HCT116 (cell line): ENCODE data around the gene SYNGR3.

Source experiments
- EGR1 ChIP-seq: IDR thresholded peaks from 2 replicates; pipeline ENCODE4 v1.6.1; 2012; ENCODE audit warnings: low read depth
- EZH2 ChIP-seq: fragments of 200-600 bp; sonication (generic); IDR thresholded peaks from 2 replicates; pipeline ENCODE4 v1.6.1; 2017; ENCODE audit warnings: antibody characterized with exemption, mixed run types
- EZH2phosphoT487 ChIP-seq: fragments of 200-600 bp; IDR thresholded peaks from 2 replicates; pipeline ENCODE4 v1.6.1; 2018; ENCODE audit warnings: antibody characterized with exemption, borderline replicate concordance
- FOSL1 ChIP-seq: IDR thresholded peaks from 2 replicates; pipeline ENCODE4 v1.6.1; 2012; ENCODE audit warnings: low read depth
- JUND ChIP-seq: IDR thresholded peaks from 2 replicates; pipeline ENCODE4 v1.6.1; 2012
- POLR2A ChIP-seq: IDR thresholded peaks from 2 replicates; pipeline ENCODE4 v1.7.0; 2011; ENCODE audit warnings: borderline replicate concordance; ENCODE audit not compliant: insufficient read depth, insufficient read length; ENCODE audit errors: extremely low read depth
- POLR2AphosphoS5 ChIP-seq: IDR thresholded peaks from 2 replicates; pipeline ENCODE4 v1.6.1; 2011; ENCODE audit warnings: mild to moderate bottlenecking, low read depth, low read length, moderate library complexity
- SIN3A ChIP-seq: IDR thresholded peaks from 2 replicates; pipeline ENCODE4 v1.6.1; 2012; ENCODE audit warnings: low read depth
- SRF ChIP-seq: IDR thresholded peaks from 2 replicates; pipeline ENCODE4 v1.6.1; 2012; ENCODE audit warnings: low read depth
- ZNF274 ChIP-seq: fragments of 200-500 bp; sonication (Bioruptor generic); IDR thresholded peaks from 2 replicates; pipeline ENCODE4 v1.6.1; 2014; ENCODE audit warnings: mild to moderate bottlenecking, low read depth, low read length, inconsistent platforms
- TF ChIP-seq, protein P1 (sequence below), 3 experiments: fragments of 200-600 bp in 1 of 3; sonication (generic) in 1 of 3; IDR thresholded peaks in 2 of 3; conservative IDR thresholded peaks in 1 of 3; 2 replicates each; pipeline ENCODE4 v1.5.1; 2012 to 2017; ENCODE audit warnings: low read depth in 2 of 3, low read length in 2 of 3, antibody characterized with exemption in 1 of 3, borderline replicate concordance in 1 of 3, control low read depth in 1 of 3, mild to moderate bottlenecking in 1 of 3, mixed read lengths in 1 of 3, mixed run types in 1 of 3, moderate library complexity in 1 of 3; ENCODE audit not compliant: insufficient read depth in 1 of 3
- TF ChIP-seq, protein P2 (sequence below): IDR thresholded peaks from 2 replicates; pipeline ENCODE4 v1.6.1; 2012; ENCODE audit warnings: low read depth
- TF ChIP-seq, protein P3 (sequence below): IDR thresholded peaks from 2 replicates; pipeline ENCODE4 v1.6.1; 2012
- TF ChIP-seq, protein P4 (sequence below): IDR thresholded peaks from 2 replicates; pipeline ENCODE4 v1.6.1; 2012

DNA sequence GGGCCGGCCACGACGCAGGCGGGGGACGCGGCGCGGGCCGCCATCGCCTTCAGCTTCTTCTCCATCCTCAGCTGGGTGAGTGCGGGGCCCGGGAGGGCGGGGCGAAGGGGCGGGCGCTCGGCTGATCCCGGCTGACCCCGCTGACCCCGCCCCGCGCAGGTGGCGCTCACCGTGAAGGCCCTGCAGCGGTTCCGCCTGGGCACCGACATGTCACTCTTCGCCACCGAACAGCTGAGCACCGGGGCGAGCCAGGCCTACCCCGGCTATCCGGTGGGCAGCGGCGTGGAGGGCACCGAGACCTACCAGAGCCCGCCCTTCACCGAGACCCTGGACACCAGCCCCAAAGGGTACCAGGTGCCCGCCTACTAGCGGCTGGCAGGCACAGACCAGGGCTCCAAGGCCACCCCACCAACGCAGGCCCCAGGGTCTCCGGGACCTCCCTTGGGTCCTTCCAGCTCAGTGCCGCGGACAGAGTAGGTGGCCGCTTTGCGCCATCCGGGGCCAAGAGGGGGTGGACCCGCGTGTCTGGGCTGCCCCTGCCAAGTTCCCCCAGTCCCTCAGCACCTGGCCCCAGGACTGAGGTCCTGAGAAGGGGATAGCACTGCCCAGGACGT lies 3.0 kb downstream of the SYNGR3 start:
- no peak for TF ChIP-seq ZNF274
- TF ChIP-seq, protein P1, sequence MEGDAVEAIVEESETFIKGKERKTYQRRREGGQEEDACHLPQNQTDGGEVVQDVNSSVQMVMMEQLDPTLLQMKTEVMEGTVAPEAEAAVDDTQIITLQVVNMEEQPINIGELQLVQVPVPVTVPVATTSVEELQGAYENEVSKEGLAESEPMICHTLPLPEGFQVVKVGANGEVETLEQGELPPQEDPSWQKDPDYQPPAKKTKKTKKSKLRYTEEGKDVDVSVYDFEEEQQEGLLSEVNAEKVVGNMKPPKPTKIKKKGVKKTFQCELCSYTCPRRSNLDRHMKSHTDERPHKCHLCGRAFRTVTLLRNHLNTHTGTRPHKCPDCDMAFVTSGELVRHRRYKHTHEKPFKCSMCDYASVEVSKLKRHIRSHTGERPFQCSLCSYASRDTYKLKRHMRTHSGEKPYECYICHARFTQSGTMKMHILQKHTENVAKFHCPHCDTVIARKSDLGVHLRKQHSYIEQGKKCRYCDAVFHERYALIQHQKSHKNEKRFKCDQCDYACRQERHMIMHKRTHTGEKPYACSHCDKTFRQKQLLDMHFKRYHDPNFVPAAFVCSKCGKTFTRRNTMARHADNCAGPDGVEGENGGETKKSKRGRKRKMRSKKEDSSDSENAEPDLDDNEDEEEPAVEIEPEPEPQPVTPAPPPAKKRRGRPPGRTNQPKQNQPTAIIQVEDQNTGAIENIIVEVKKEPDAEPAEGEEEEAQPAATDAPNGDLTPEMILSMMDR (IDR thresholded peaks at IDR 0.05 in 2 of 3, conservative IDR thresholded peaks at IDR 0.05 in 1 of 3; ENCODE audit: borderline replicate concordance in 1 of 3, insufficient read depth in 1 of 3, low read depth in 2 of 3, low read length in 2 of 3), result no peak
- TF ChIP-seq SIN3A, result no peak
- TF ChIP-seq POLR2A, result no peak
- TF ChIP-seq, protein P2, sequence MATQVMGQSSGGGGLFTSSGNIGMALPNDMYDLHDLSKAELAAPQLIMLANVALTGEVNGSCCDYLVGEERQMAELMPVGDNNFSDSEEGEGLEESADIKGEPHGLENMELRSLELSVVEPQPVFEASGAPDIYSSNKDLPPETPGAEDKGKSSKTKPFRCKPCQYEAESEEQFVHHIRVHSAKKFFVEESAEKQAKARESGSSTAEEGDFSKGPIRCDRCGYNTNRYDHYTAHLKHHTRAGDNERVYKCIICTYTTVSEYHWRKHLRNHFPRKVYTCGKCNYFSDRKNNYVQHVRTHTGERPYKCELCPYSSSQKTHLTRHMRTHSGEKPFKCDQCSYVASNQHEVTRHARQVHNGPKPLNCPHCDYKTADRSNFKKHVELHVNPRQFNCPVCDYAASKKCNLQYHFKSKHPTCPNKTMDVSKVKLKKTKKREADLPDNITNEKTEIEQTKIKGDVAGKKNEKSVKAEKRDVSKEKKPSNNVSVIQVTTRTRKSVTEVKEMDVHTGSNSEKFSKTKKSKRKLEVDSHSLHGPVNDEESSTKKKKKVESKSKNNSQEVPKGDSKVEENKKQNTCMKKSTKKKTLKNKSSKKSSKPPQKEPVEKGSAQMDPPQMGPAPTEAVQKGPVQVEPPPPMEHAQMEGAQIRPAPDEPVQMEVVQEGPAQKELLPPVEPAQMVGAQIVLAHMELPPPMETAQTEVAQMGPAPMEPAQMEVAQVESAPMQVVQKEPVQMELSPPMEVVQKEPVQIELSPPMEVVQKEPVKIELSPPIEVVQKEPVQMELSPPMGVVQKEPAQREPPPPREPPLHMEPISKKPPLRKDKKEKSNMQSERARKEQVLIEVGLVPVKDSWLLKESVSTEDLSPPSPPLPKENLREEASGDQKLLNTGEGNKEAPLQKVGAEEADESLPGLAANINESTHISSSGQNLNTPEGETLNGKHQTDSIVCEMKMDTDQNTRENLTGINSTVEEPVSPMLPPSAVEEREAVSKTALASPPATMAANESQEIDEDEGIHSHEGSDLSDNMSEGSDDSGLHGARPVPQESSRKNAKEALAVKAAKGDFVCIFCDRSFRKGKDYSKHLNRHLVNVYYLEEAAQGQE, result no peak
- TF ChIP-seq, protein P3, sequence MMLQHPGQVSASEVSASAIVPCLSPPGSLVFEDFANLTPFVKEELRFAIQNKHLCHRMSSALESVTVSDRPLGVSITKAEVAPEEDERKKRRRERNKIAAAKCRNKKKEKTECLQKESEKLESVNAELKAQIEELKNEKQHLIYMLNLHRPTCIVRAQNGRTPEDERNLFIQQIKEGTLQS, result no peak
- TF ChIP-seq EZH2phosphoT487, result no peak
- TF ChIP-seq EZH2, result no peak
- TF ChIP-seq SRF, result no peak
- TF ChIP-seq FOSL1, result no peak
- TF ChIP-seq EGR1, result no peak
- TF ChIP-seq, protein P4, sequence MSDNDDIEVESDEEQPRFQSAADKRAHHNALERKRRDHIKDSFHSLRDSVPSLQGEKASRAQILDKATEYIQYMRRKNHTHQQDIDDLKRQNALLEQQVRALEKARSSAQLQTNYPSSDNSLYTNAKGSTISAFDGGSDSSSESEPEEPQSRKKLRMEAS, result no peak
- TF ChIP-seq POLR2AphosphoS5, result no peak
- no peak for TF ChIP-seq JUND
